IPS-20b (cell line): ENCODE data around the gene EDIL3.
A peak's percentile ranks its signal among the peaks of the same experiment; 100 is the strongest.
"Not testable (repeated sequence)": the region's sequence is repeated elsewhere in the genome, so short reads cannot be mapped to it uniquely, and the experiment has no call there.

Experiments used
- H3K27ac ChIP-seq: one replicate; pipeline ENCODE4 v1.5.1; 2013; ENCODE audit warnings: low read length
- H3K27me3 ChIP-seq: 2 replicates; pipeline ENCODE4 v1.6.1; 2013; ENCODE audit warnings: mild to moderate bottlenecking, low read length, inconsistent platforms; ENCODE audit not compliant: insufficient read depth
- H3K36me3 ChIP-seq: 2 replicates; pipeline ENCODE4 v1.6.1; 2013; ENCODE audit warnings: low read depth, mild to moderate bottlenecking, inconsistent platforms, low read length, moderate library complexity; ENCODE audit not compliant: insufficient read depth
- H3K4me1 ChIP-seq: 2 replicates; pipeline ENCODE4 v1.6.1; 2013; ENCODE audit warnings: mild to moderate bottlenecking, control low read depth, inconsistent platforms, low read length, moderate library complexity; ENCODE audit not compliant: insufficient read depth
- H3K4me3 ChIP-seq: 2 replicates; pipeline ENCODE4 v1.5.1; 2013; ENCODE audit warnings: mild to moderate bottlenecking, low read length, inconsistent platforms
- H3K9ac ChIP-seq: 2 replicates; pipeline ENCODE4 v1.6.1; 2013; ENCODE audit warnings: low read depth, mild to moderate bottlenecking, inconsistent platforms, low read length, moderate library complexity
- H3K9me3 ChIP-seq: 2 replicates; pipeline ENCODE4 v1.6.1; 2013; ENCODE audit warnings: mild to moderate bottlenecking, low read depth, low read length, inconsistent platforms; ENCODE audit not compliant: insufficient read depth

Gene EDIL3

GRCh38 chr5:84028093-84028492, 356.6 kb downstream of the EDIL3 start:
- no peaks in the 10 kb centered on the region for H3K4me1 ChIP-seq
- H3K36me3 ChIP-seq: no peaks in the 10 kb centered on the region
- no peaks in the 10 kb centered on the region; the same call in 1 of the 2 replicates for H3K9me3 ChIP-seq
- H3K27me3 ChIP-seq: no peaks in the 10 kb centered on the region
- H3K9ac ChIP-seq: no peak overlapping the region
- H3K4me3 ChIP-seq: no peak overlapping the region
- H3K27ac ChIP-seq: no peak overlapping the region

DNA sequence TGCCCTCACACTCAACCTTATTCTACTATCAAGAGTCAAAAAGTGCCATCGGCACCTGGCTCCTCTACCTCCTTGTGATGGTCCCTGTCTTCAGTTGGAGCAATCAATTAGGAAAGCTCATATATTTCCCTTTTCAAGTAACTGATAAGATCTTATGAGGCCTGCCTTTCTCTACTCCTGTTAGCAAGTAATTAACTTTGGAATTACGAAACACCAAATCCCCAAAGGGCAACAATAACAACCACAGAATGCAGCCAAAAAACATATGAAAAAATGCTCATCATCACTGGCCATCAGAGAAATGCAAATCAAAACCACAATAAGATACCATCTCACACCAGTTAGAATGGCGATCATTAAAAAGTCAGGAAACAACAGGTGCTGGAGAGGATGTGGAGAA, 366.2 kb downstream of the EDIL3 start:
- not testable (repeated sequence) for H3K27me3 ChIP-seq, H3K27ac ChIP-seq, H3K4me1 ChIP-seq, H3K9me3 ChIP-seq, H3K36me3 ChIP-seq, H3K9ac ChIP-seq, H3K4me3 ChIP-seq

- Histone ChIP-seq H3K27ac (no peak overlapping the region), H3K4me1 (peaks cover 8% of the 10 kb centered on the region; the same call in 1 of the 2 replicates), H3K9ac (no peak overlapping the region), H3K36me3 (no peaks in the 10 kb centered on the region), H3K27me3 (no peaks in the 10 kb centered on the region), H3K4me3 (no peak overlapping the region), H3K9me3 (no peaks in the 10 kb centered on the region)
Observed at GRCh38 chr5:84017523-84018172, 367.0 kb downstream of the EDIL3 start.

DNA sequence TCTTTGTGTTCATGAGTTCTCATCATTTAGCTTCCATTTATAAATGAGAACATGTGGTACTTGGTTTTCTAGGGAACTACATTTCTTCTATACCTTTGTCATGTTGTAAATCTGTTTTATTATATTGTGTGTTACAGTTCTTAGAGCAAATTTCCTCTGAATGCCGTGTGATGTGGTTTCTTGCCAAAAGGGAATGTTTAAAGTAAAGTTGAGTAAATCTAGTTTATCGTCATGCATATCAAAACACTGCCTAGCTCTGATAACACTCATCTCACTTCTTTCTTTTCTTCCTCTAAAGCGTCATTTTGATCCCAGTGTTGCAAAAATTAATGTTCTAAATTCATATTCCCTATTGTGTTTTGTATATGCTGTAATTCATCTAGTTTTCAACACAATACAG, 368.6 kb downstream of the EDIL3 start:
- H3K27ac ChIP-seq: no peak overlapping the region
- H3K4me3 ChIP-seq: no peak overlapping the region

DNA sequence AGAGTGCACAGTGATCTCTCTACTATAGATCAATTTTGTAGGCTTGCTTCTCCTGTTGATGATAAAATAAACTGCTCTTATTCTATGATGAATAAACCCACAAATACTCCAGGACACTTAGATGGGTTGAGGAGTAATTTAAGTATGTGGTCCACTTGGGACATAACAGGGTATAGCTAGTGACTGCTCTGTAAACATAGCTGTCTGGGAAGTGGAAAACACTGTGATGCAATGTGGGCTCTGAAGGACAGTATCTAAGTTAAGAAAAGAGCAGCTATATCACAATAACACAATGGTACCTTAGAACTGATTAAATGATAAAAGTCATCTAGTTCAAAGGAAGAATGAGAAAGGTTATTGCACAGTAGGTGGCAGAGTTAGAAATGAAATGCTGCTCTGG, 369.7 kb downstream of the EDIL3 start:
- Histone ChIP-seq H3K9ac (no peak overlapping the region), H3K4me3 (no peak overlapping the region), H3K9me3 (no peaks in the 10 kb centered on the region), H3K27me3 (no peaks in the 10 kb centered on the region), H3K4me1 (peaks cover 7% of the 10 kb centered on the region; the same call in 1 of the 2 replicates), H3K36me3 (no peaks in the 10 kb centered on the region), H3K27ac (no peak overlapping the region)

More for the DNA sequence above, 368.6 kb downstream of the EDIL3 start:
- Histone ChIP-seq H3K4me1 (peaks cover 8% of the 10 kb centered on the region; the same call in 1 of the 2 replicates), H3K9me3 (no peaks in the 10 kb centered on the region), H3K27me3 (no peaks in the 10 kb centered on the region), H3K9ac (no peak overlapping the region), H3K36me3 (no peaks in the 10 kb centered on the region)

DNA sequence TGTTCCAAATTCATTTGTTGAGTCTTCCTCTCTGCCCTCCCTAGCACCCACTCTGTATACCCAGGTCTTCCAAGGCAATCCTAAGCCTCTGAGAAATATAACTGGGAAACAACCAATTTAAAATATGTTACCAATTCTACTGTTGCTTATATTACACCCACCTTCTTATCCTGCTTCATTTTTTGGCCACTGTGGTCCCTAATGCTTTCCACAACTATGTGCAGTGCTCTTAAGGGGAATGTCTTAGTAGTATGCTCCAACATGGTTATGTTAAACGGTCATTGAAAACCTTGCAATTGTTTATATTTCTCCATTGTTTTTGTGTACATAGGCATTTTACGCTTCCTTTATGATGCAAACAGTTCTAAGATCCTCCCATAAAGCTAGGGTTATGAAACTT, 390.9 kb downstream of the EDIL3 start:
- Histone ChIP-seq H3K4me1 (peaks cover 8% of the 10 kb centered on the region), H3K36me3 (no peaks in the 10 kb centered on the region), H3K9me3 (no peaks in the 10 kb centered on the region), H3K27ac (no peak overlapping the region), H3K27me3 (no peaks in the 10 kb centered on the region), H3K4me3 (no peak overlapping the region), H3K9ac (no peak overlapping the region)

- no peaks in the 10 kb centered on the region for H3K9me3 ChIP-seq
Observed at GRCh38 chr5:83991566-83992224, 393.0 kb downstream of the EDIL3 start.

DNA sequence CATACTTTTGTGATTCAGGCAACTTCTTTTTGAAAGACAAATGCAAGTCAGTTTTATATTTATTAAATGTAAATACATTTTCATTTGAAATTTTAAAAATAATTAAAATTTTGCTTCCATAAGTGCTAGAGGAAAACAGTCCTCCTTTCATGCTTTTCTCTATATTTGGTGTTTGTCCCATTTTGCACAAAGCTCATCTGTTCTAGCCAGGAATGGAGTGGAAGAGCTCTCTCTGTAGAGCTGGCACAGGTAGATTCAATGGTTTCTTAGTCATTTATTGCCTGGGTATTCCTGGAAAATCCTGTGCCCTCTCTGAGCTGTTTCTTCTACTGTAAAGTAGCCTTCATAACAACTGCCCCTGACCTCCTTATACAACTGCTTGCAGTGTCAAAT, 396.4 kb downstream of the EDIL3 start:
- Histone ChIP-seq H3K27ac (no peak overlapping the region), H3K4me3 (no peak overlapping the region), H3K27me3 (no peaks in the 10 kb centered on the region)

More at GRCh38 chr5:83991566-83992224, 393.0 kb downstream of the EDIL3 start:
- H3K27ac ChIP-seq: no peak overlapping the region
- H3K4me1 ChIP-seq: peaks cover 8% of the 10 kb centered on the region
- H3K36me3 ChIP-seq: no peaks in the 10 kb centered on the region
- H3K4me3 ChIP-seq: no peak overlapping the region
- no peaks in the 10 kb centered on the region for H3K27me3 ChIP-seq
- H3K9ac ChIP-seq: no peak overlapping the region

GRCh38 chr5:83987513-83988292, 397.0 kb downstream of the EDIL3 start:
- no peaks in the 10 kb centered on the region for H3K27me3 ChIP-seq
- peaks cover 2% of the 10 kb centered on the region; the same call in 1 of the 2 replicates for H3K4me1 ChIP-seq
- H3K36me3 ChIP-seq: no peaks in the 10 kb centered on the region
- H3K4me3 ChIP-seq: no peak overlapping the region
- no peaks in the 10 kb centered on the region for H3K9me3 ChIP-seq
- no peak overlapping the region for H3K27ac ChIP-seq
- H3K9ac ChIP-seq: no peak overlapping the region

More for the DNA sequence above, 396.4 kb downstream of the EDIL3 start:
- Histone ChIP-seq H3K4me1 (peaks cover 2% of the 10 kb centered on the region; the same call in 1 of the 2 replicates), H3K36me3 (no peaks in the 10 kb centered on the region), H3K9ac (no peak overlapping the region), H3K9me3 (no peaks in the 10 kb centered on the region)

GRCh38 chr5:83983852-83984251, 400.8 kb downstream of the EDIL3 start:
- Histone ChIP-seq H3K9me3 (no peaks in the 10 kb centered on the region), H3K27me3 (no peaks in the 10 kb centered on the region), H3K36me3 (no peaks in the 10 kb centered on the region), H3K9ac (no peak overlapping the region), H3K27ac (no peak overlapping the region), H3K4me1 (peaks cover 6% of the 10 kb centered on the region), H3K4me3 (no peak overlapping the region)

DNA sequence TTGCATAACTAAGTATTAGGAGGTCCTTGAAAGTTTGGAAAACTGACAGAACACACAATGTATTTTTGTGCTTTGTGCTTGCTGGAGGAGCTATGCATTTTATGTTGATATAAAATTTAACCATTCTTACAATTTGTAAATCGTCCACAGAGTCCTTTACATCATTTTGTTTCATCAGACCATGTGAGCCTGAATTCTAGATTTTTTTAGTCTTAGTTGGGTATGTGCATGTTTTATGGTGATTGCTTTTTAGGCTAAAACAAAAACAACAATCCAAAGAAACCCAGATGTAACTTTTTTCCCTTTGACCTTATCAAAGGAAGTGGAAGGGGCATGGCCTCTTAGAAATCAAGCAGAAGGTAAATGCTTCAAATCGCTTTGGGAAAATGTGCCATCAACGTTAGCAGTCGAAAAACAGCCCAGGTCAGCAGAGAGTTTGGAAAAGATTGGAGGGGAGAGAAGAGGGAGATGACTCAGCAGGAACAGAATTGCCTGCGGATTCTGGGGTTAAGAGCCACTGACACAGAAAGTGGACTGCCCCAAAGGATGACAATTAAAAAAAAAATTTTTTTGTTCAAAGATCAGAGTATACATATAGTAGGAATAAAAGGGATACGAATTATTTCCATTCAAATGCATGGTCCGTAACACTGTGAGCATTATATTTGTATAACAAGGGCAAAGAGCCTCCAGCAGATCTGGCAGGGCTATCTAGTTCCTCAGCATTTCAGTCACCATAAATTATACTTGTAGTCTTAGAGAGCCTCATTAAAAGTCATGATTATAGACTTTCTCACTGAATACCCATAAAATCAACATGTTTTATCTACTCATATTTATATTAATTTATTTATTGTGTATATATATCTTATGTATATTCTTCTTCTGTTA, 410.5 kb downstream of the EDIL3 start:
- H3K4me1 ChIP-seq: peaks cover 21% of the 10 kb centered on the region
- no peaks in the 10 kb centered on the region for H3K36me3 ChIP-seq
- peak overlapping the region; percentile 69 for H3K27ac ChIP-seq
- no peaks in the 10 kb centered on the region for H3K27me3 ChIP-seq
- no peaks in the 10 kb centered on the region for H3K9me3 ChIP-seq
- H3K4me3 ChIP-seq: peak overlapping the region; percentile 32
- H3K9ac ChIP-seq: peak overlapping the region; percentile 29; the same call in 1 of the 2 replicates
